NCI-H2081 treated with DMSO at 0.1 percent for 48 hours (cell line): ENCODE data around the gene KIAA0232.
"Not testable (repeated sequence)": the region's sequence is repeated elsewhere in the genome, so short reads cannot be mapped to it uniquely, and the experiment has no call there.

Experiments
- DNase-seq: peaks from one replicate; lab custom pipeline; 2025; lab: John Stamatoyannopoulos, UW

The KIAA0232 gene

GRCh38 chr4:6777636-6778281 is 4.8 kb upstream of the KIAA0232 start:
- no peak for DNase-seq

GRCh38 chr4:6778435-6778834 is 4.1 kb upstream of the KIAA0232 start:
- no peak for DNase-seq

GRCh38 chr4:6779667-6780565 is 2.6 kb upstream of the KIAA0232 start:
- DNase-seq: no peak

- no peak for DNase-seq
Measured at GRCh38 chr4:6781113-6781512, 1.4 kb upstream of the KIAA0232 start.

- DNase-seq: no peak
Measured at GRCh38 chr4:6781561-6781960, 966 bp upstream of the KIAA0232 start.

- no peak for DNase-seq
Measured at GRCh38 chr4:6782846-6783110, 251 bp downstream of the KIAA0232 start.

- DNase-seq: peak; percentile 28
Measured at GRCh38 chr4:6783111-6783981, 819 bp downstream of the KIAA0232 start.

GRCh38 chr4:6785572-6785925 is 3.0 kb downstream of the KIAA0232 start:
- no peak for DNase-seq

GRCh38 chr4:6788123-6788522 is 5.6 kb downstream of the KIAA0232 start:
- DNase-seq: no peak

GRCh38 chr4:6791245-6791644 is 8.7 kb downstream of the KIAA0232 start:
- not testable (repeated sequence) for DNase-seq

GRCh38 chr4:6791796-6792195 is 9.3 kb downstream of the KIAA0232 start:
- not testable (repeated sequence) for DNase-seq

- no peak for DNase-seq
Measured at GRCh38 chr4:6794189-6794588, 11.7 kb downstream of the KIAA0232 start.

- no peak for DNase-seq
Measured at GRCh38 chr4:6795821-6796220, 13.3 kb downstream of the KIAA0232 start.

- not testable (repeated sequence) for DNase-seq
Measured at GRCh38 chr4:6797368-6797767, 14.8 kb downstream of the KIAA0232 start.

- DNase-seq: no peak
Measured at GRCh38 chr4:6799091-6799490, 16.6 kb downstream of the KIAA0232 start.

- DNase-seq: no peak
Measured at GRCh38 chr4:6802025-6802424, 19.5 kb downstream of the KIAA0232 start.

GRCh38 chr4:6802626-6803025 is 20.1 kb downstream of the KIAA0232 start:
- DNase-seq: no peak

GRCh38 chr4:6803246-6803645 is 20.7 kb downstream of the KIAA0232 start:
- no peak for DNase-seq

GRCh38 chr4:6804082-6804752 is 21.7 kb downstream of the KIAA0232 start:
- DNase-seq: no peak

- no peak for DNase-seq
Measured at GRCh38 chr4:6806924-6807626, 24.5 kb downstream of the KIAA0232 start.

- DNase-seq: no peak
Measured at GRCh38 chr4:6808259-6808658, 25.7 kb downstream of the KIAA0232 start.

GRCh38 chr4:6811165-6811564 is 28.6 kb downstream of the KIAA0232 start:
- no peak for DNase-seq
